PC-3 (cell line): Measurements from ENCODE around the gene HLF. TPM values are rescaled to one million over a fixed set of nuclear protein-coding genes. Genes with fewer than 3 reads are reported as not detected.

Source experiments
- ATAC-seq: fragments of 200-7000 bp; cut with Tn5 transposase; 2 replicates; pipeline ENCODE4 v1.9.1; 2020; ENCODE audit warnings: mild to moderate bottlenecking, moderate library complexity
- BruUV-seq: library from RNA; stranded (reverse); fragments of 400-500 nt; replicated peaks from 2 replicates; lab custom pipeline; 2021; lab: Mats Ljungman, UMichigan
- CTCF ChIA-PET: fragments of 300-600 bp; sonication (Branson Sonifier 250); formaldehyde crosslinking; loops from one replicate; lab custom pipeline; 2022; ENCODE audit warnings: antibody characterized with exemption; lab: Charles Lee
- POLR2A ChIA-PET: fragments of 300-600 bp; sonication (Branson Sonifier 250); formaldehyde crosslinking; loops from one replicate; lab custom pipeline; 2022; ENCODE audit warnings: antibody characterized with exemption; ENCODE audit not compliant: unreplicated experiment; lab: Charles Lee
- DNase-seq: peaks from one replicate; pipeline ENCODE4 v3.0.0-alpha.2; 2015
- H2AFZ ChIP-seq: fragments of 300-600 bp; sonication (generic); 2 replicates; pipeline ENCODE4 v1.6.0; 2016; ENCODE audit warnings: antibody characterized with exemption, low read length
- H3F3A ChIP-seq: fragments of 300-600 bp; sonication (generic); one replicate; pipeline ENCODE4 v1.6.0; 2017; ENCODE audit warnings: antibody characterized with exemption, low read length, control low read depth, mild to moderate bottlenecking; ENCODE audit not compliant: unreplicated experiment
- H3K27ac ChIP-seq: fragments of 300-600 bp; sonication (generic); 2 replicates; pipeline ENCODE4 v1.5.1; 2016; ENCODE audit warnings: mild to moderate bottlenecking, low read length
- H3K27me3 ChIP-seq: fragments of 300-600 bp; sonication (generic); 2 replicates; pipeline ENCODE4 v1.6.1; 2016; ENCODE audit warnings: low read length, mixed read lengths
- H3K36me3 ChIP-seq: fragments of 300-600 bp; sonication (generic); 2 replicates; pipeline ENCODE4 v1.6.1; 2016; ENCODE audit warnings: low read depth, mixed run types, low read length, mixed read lengths
- H3K4me1 ChIP-seq: fragments of 300-600 bp; sonication (generic); 2 replicates; pipeline ENCODE4 v1.5.1; 2016; ENCODE audit warnings: low read length; ENCODE audit not compliant: insufficient read depth
- H3K4me2 ChIP-seq: fragments of 300-600 bp; sonication (generic); 2 replicates; pipeline ENCODE4 v1.6.0; 2016; ENCODE audit warnings: low read length
- H3K4me3 ChIP-seq: fragments of 300-600 bp; sonication (generic); 2 replicates; pipeline ENCODE4 v1.5.1; 2016; ENCODE audit warnings: mild to moderate bottlenecking, low read length, mixed read lengths
- H3K79me2 ChIP-seq: fragments of 300-600 bp; sonication (generic); 2 replicates; pipeline ENCODE4 v1.6.1; 2017; ENCODE audit warnings: low read length, mixed read lengths
- H3K9ac ChIP-seq: fragments of 300-600 bp; sonication (generic); 2 replicates; pipeline ENCODE4 v1.6.0; 2016; ENCODE audit warnings: mild to moderate bottlenecking, low read length
- H3K9me2 ChIP-seq: fragments of 300-600 bp; sonication (generic); replicated peaks from 2 replicates; pipeline ENCODE4 v1.6.1; 2016; ENCODE audit warnings: mixed run types, low read length, mixed read lengths
- H3K9me3 ChIP-seq: fragments of 300-600 bp; sonication (generic); 2 replicates; pipeline ENCODE4 v1.6.1; 2016; ENCODE audit warnings: low read length, mixed read lengths
- H4K20me1 ChIP-seq: fragments of 300-600 bp; sonication (generic); 2 replicates; pipeline ENCODE4 v1.6.1; 2016; ENCODE audit warnings: low read length, mixed read lengths
- EZH2 ChIP-seq: fragments of 300-600 bp; sonication (generic); IDR thresholded peaks from one replicate; pipeline ENCODE4 v1.6.1; 2017; ENCODE audit warnings: antibody characterized with exemption, mild to moderate bottlenecking, low read length; ENCODE audit not compliant: unreplicated experiment
- EZH2phosphoT487 ChIP-seq: fragments of 300-600 bp; sonication (generic); IDR thresholded peaks from 2 replicates; pipeline ENCODE4 v1.6.1; 2018; ENCODE audit warnings: mild to moderate bottlenecking, antibody characterized with exemption, low read length, borderline replicate concordance
- intact Hi-C: fragments of 100-400 bp; cut with micrococcal nuclease; formaldehyde crosslinking; loops from 2 replicates; pipeline ENCODE4 v1.9.0; 2023
- total RNA-seq: library from RNA; depleted of rRNA; stranded (reverse); fragments of >200 nt; gene quantifications from 2 replicates; pipeline ENCODE4 v1.2.3, GENCODE V29; 2014
- TF ChIP-seq, protein P1 (sequence below): fragments of 300-600 bp; sonication (generic); conservative IDR thresholded peaks from 2 replicates; pipeline ENCODE4 v1.5.1; 2017; ENCODE audit warnings: antibody characterized with exemption, low read depth, mild to moderate bottlenecking, low read length

Gene HLF
- total RNA-seq, 1 experiment from 2014 or later = 0.66 TPM

DNA sequence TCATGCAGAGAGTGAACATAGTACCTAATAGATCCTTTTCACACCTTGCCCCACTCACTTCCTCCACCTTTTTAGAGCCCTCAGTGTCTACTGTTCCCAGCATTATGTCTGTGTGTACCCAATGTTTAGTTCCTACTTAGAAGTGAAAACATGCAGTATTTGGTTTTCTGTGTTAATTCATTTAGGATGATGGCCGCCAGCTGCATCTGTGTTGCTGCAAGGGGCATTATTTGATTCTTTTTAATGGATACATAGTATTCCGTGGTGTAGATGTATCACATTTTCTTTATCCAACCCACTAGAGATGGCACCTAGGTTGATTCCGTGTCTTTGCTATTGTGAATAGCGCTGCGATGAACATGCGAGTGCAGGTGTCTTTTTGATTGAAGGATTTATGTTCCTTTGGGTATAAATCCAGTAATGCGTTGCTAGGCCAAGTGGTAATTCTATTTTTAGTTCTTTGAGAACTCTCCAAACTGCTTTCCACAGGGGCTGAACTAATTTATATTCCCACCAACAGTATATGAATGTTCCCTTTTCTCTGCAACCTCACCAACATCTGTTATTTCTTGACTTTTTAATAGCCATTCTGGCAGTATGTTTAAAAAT lies 47.1 kb downstream of the HLF start:
- Histone ChIP-seq H3K9me2 (no peaks in the 10 kb centered on the region), H3K79me2 (no peaks in the 10 kb centered on the region), H3F3A (no peaks in the 10 kb centered on the region), H3K4me2 (no peak overlapping the region), H3K9me3 (no peaks in the 10 kb centered on the region), H3K27ac (no peak overlapping the region), H3K27me3 (peaks cover 57% of the 10 kb centered on the region), H3K9ac (no peak overlapping the region), H4K20me1 (no peaks in the 10 kb centered on the region), H3K36me3 (no peaks in the 10 kb centered on the region), H3K4me3 (no peak overlapping the region), H3K4me1 (no peaks in the 10 kb centered on the region), H2AFZ (no peak overlapping the region)
- TF ChIP-seq EZH2 (no peak), EZH2phosphoT487 (no peak)
- TF ChIP-seq, protein P1, sequence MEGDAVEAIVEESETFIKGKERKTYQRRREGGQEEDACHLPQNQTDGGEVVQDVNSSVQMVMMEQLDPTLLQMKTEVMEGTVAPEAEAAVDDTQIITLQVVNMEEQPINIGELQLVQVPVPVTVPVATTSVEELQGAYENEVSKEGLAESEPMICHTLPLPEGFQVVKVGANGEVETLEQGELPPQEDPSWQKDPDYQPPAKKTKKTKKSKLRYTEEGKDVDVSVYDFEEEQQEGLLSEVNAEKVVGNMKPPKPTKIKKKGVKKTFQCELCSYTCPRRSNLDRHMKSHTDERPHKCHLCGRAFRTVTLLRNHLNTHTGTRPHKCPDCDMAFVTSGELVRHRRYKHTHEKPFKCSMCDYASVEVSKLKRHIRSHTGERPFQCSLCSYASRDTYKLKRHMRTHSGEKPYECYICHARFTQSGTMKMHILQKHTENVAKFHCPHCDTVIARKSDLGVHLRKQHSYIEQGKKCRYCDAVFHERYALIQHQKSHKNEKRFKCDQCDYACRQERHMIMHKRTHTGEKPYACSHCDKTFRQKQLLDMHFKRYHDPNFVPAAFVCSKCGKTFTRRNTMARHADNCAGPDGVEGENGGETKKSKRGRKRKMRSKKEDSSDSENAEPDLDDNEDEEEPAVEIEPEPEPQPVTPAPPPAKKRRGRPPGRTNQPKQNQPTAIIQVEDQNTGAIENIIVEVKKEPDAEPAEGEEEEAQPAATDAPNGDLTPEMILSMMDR = no peak
- intact Hi-C loops = no loop called here
- CTCF ChIA-PET = no interaction called here
- BruUV-seq = no TSS peak
- ATAC-seq (no peak), DNase-seq (no peak)
- POLR2A ChIA-PET = no interaction called here

DNA sequence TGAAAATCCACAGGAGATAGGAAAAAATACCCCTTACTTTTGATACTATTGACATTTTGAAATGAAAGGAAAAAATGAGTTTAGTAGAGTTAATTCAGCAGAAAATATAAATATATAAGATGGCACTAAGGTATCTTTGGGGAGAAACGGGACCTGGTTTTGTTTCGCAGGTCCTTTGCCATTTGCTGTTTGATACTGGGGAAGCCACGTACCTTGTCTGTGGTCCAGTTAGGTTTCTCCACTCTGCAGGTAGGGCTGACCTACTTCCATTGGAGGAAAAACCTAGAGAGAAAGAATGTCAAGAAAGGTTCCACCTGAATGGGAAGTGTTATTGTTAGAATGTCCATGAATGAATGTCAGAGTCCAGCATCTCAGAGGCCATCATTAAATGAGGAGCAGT lies 48.1 kb downstream of the HLF start:
- H3K9me3 ChIP-seq = no peaks in the 10 kb centered on the region
- no peak overlapping the region for H3K9ac ChIP-seq
- no peak for DNase-seq
- H3K79me2 ChIP-seq = no peaks in the 10 kb centered on the region
- no peaks in the 10 kb centered on the region for H3K4me1 ChIP-seq
- no peaks in the 10 kb centered on the region for H3K36me3 ChIP-seq
- H3K4me3 ChIP-seq = no peak overlapping the region
- TF ChIP-seq, protein P1 = no peak
- TF ChIP-seq EZH2 (no peak), EZH2phosphoT487 (no peak)
- H3K27me3 ChIP-seq = peaks cover 57% of the 10 kb centered on the region
- H3K9me2 ChIP-seq = no peaks in the 10 kb centered on the region
- ChIA-PET CTCF (no interaction called here), POLR2A (no interaction called here)
- no peak overlapping the region for H3K4me2 ChIP-seq
- no peak for ATAC-seq
- H2AFZ ChIP-seq = no peak overlapping the region
- no peak overlapping the region for H3K27ac ChIP-seq
- no peaks in the 10 kb centered on the region for H4K20me1 ChIP-seq
- BruUV-seq = no TSS peak
- H3F3A ChIP-seq = no peaks in the 10 kb centered on the region
- intact Hi-C loops = no loop called here

DNA sequence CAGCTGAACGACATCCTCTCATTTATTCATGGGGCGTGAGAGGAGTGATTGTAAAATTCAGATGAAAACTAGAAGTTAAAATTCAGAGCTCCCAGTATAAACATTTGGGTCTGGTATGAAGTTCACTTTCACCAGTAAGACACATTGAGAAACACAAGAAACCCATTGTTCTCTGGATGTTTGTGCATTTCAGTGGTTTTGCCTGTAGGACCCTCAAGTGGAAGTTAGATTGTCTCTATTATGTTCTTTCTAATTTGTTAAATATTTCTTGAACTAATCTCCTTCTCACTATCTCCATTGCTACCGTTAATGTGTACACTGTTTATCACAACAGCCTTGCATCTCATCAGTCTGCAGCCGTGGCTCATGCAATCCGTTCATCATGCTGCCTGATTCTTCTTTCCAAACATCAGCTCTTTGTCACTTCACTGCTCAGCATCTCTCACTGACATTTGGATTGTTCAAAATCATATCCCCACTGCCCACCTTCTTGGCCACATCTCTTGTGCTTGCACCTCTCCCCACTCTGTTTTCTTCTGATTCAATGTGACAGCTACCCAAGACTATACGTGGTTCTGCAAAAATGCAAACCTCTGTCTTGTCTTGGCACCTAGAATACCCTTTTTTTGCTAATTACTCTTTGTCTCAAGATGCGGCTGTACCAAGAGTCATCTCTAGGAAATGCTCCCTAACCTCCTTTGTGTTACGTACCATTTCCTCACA lies 49.5 kb downstream of the HLF start:
- no TSS peak for BruUV-seq
- Histone ChIP-seq H3K4me3 (no peak overlapping the region), H3K9me3 (no peaks in the 10 kb centered on the region), H3K27ac (no peak overlapping the region), H2AFZ (no peak overlapping the region), H3K27me3 (peaks cover 53% of the 10 kb centered on the region), H3K36me3 (no peaks in the 10 kb centered on the region), H3F3A (no peaks in the 10 kb centered on the region), H3K4me1 (no peaks in the 10 kb centered on the region), H3K79me2 (no peaks in the 10 kb centered on the region), H3K4me2 (no peak overlapping the region), H4K20me1 (no peaks in the 10 kb centered on the region), H3K9me2 (no peaks in the 10 kb centered on the region), H3K9ac (no peak overlapping the region)
- ATAC-seq = no peak
- intact Hi-C loops = no loop called here
- DNase-seq = no peak
- CTCF ChIA-PET = no interaction called here
- POLR2A ChIA-PET = interaction anchor here (0.7 kb wide), 1 partner anchor 97 kb away, joined by 4 read pairs; no protein-coding TSS in a partner anchor
- TF ChIP-seq, protein P1 = no peak
- TF ChIP-seq EZH2 (no peak), EZH2phosphoT487 (no peak)
